Dermis blood vessel endothelial cell (primary cell): ENCODE data around the gene DPCD. TPM values are rescaled to one million over a fixed set of nuclear protein-coding genes. Genes with fewer than 3 reads are reported as not detected.

Experiments used
- total RNA-seq: library from RNA; depleted of rRNA; stranded (reverse); fragments of >200 nt; gene quantifications from 2 replicates; pipeline ENCODE4 v1.2.3, GENCODE V29; 2014

Gene DPCD
- total RNA-seq, 1 donor from 2014 or later = 28.1 TPM

Other genes starting within 250 kb of the DPCD start
- 9.5 and 11.6 TPM in 2 replicates for gene BTRC, start 234.2 kb upstream of the DPCD start, total RNA-seq
- gene POLL, start 64 bp upstream of the DPCD start, total RNA-seq = 11.7 and 16.3 TPM in 2 replicates
- gene FBXW4, start 106.8 kb downstream of the DPCD start, total RNA-seq = 20.7 and 37.1 TPM in 2 replicates
- not detected in 2 replicates for gene FGF8, start 187.8 kb downstream of the DPCD start, total RNA-seq
- gene NPM3, start 195.1 kb downstream of the DPCD start, total RNA-seq = 92.8 and 96.7 TPM in 2 replicates
- gene OGA, start 230.1 kb downstream of the DPCD start, total RNA-seq = 96.1 and 99.1 TPM in 2 replicates